Endothelial cell of umbilical vein (primary cell): ENCODE data around the gene ZNF511. TPM values are rescaled to one million over a fixed set of nuclear protein-coding genes. Genes with fewer than 3 reads are reported as not detected.

Experiments
- BruUV-seq: library from RNA; stranded (reverse); fragments of 400-500 nt; replicated peaks from 2 replicates; lab custom pipeline; 2021; lab: Mats Ljungman, UMichigan
- CTCF ChIA-PET: fragments of 300-600, 350-600 bp; sonication (Branson Sonifier 250); formaldehyde crosslinking; loops from one replicate; lab custom pipeline; 2021; ENCODE audit warnings: antibody characterized with exemption, inconsistent platforms; lab: Charles Lee
- POLR2A ChIA-PET: fragments of 300-600, 350-600 bp; sonication (Branson Sonifier 250); formaldehyde crosslinking; loops from one replicate; lab custom pipeline; 2021; ENCODE audit warnings: antibody characterized with exemption, inconsistent platforms; lab: Charles Lee
- DNase-seq: peaks from one replicate; pipeline ENCODE4 v3.0.0-alpha.2; 2011; ENCODE audit warnings: low read depth, low spot score
- FAIRE-seq: peaks from 2 replicates; lab custom pipeline; 2011; peaks lifted over from hg19 to GRCh38; lab: Jason Lieb, UNC
- H2AFZ ChIP-seq: 2 replicates; pipeline ENCODE4 v1.6.0; 2012; ENCODE audit warnings: low read depth, low read length, control low read depth, inconsistent platforms
- H3K27ac ChIP-seq: 2 replicates; pipeline ENCODE4 v1.5.1; 2011; ENCODE audit warnings: low read depth, mild to moderate bottlenecking, control low read depth, low read length, moderate library complexity; ENCODE audit not compliant: insufficient read depth
- H3K27me3 ChIP-seq, 2 experiments: 2 replicates each; pipeline versions ENCODE4 v1.6.0 to v1.6.1; 2011; ENCODE audit warnings: low read length in 2 of 2, mixed read lengths in 1 of 2; ENCODE audit not compliant: control insufficient read depth in 2 of 2, insufficient read depth in 2 of 2
- H3K36me3 ChIP-seq, 2 experiments: 2 replicates in 1 of 2; 3 replicates in 1 of 2; pipeline ENCODE4 v1.5.1; 2011; ENCODE audit warnings: low read length in 2 of 2, mild to moderate bottlenecking in 1 of 2, moderate library complexity in 1 of 2; ENCODE audit not compliant: control insufficient read depth in 2 of 2, insufficient read depth in 2 of 2; ENCODE audit errors: extremely low read depth in 1 of 2
- H3K4me1 ChIP-seq: 3 replicates; pipeline ENCODE4 v1.5.1; 2011; ENCODE audit warnings: mild to moderate bottlenecking, low read length; ENCODE audit not compliant: control insufficient read depth, insufficient read depth; ENCODE audit errors: extremely low read depth
- H3K4me2 ChIP-seq: 2 replicates; pipeline ENCODE4 v1.6.1; 2011; ENCODE audit warnings: low read length, control low read depth, mixed read lengths; ENCODE audit not compliant: insufficient read depth
- H3K4me3 ChIP-seq, 3 experiments: fragments of 200-600 bp in 1 of 3; sonication (generic), shearing (Covaris generic) in 1 of 3; replicated peaks in 1 of 3; 2 replicates each; pipeline ENCODE4 v1.5.1; 2011 to 2016; ENCODE audit warnings: control low read depth in 3 of 3, low read length in 3 of 3, mild to moderate bottlenecking in 2 of 3, inconsistent platforms in 1 of 3, low read depth in 1 of 3, moderate library complexity in 1 of 3; ENCODE audit not compliant: insufficient read depth in 1 of 3
- H3K79me2 ChIP-seq: 2 replicates; pipeline ENCODE4 v1.6.0; 2012; ENCODE audit warnings: low read length, inconsistent platforms; ENCODE audit not compliant: control insufficient read depth, insufficient read depth
- H3K9ac ChIP-seq: replicated peaks from 2 replicates; pipeline ENCODE3; 2011; ENCODE audit warnings: low read length, control low read depth; ENCODE audit not compliant: insufficient read depth; ENCODE audit errors: extremely low read depth
- H3K9me1 ChIP-seq: replicated peaks from 3 replicates; pipeline ENCODE4 v1.6.0; 2011; ENCODE audit warnings: mild to moderate bottlenecking, low read length; ENCODE audit not compliant: control insufficient read depth, insufficient read depth; ENCODE audit errors: extremely low read depth
- H3K9me3 ChIP-seq: replicated peaks from 2 replicates; pipeline ENCODE4 v1.5.1; 2012; ENCODE audit warnings: low read length, inconsistent platforms; ENCODE audit not compliant: control insufficient read depth, insufficient read depth
- H4K20me1 ChIP-seq: replicated peaks from 2 replicates; pipeline ENCODE3; 2011; ENCODE audit warnings: mild to moderate bottlenecking, low read length; ENCODE audit not compliant: control insufficient read depth, insufficient read depth; ENCODE audit errors: extremely low read depth
- CTCF ChIP-seq, 2 donors: IDR thresholded peaks; 1 replicate in 1 of 2; 2 replicates in 1 of 2; pipeline ENCODE4 v1.5.1; 2011; ENCODE audit warnings: low read length in 2 of 2, mild to moderate bottlenecking in 2 of 2, moderate library complexity in 2 of 2, control low read depth in 1 of 2, inconsistent platforms in 1 of 2, low read depth in 1 of 2; ENCODE audit not compliant: insufficient read depth in 1 of 2; ENCODE audit errors: extremely low read depth in 1 of 2
- EZH2 ChIP-seq: IDR thresholded peaks from 2 replicates; pipeline ENCODE4 v1.6.1; 2012; ENCODE audit warnings: borderline replicate concordance, low read depth, mild to moderate bottlenecking, moderate library complexity, low read length, inconsistent platforms; ENCODE audit not compliant: severe bottlenecking
- FOS ChIP-seq: IDR thresholded peaks from 2 replicates; pipeline ENCODE4 v1.6.1; 2011; ENCODE audit warnings: mild to moderate bottlenecking, low read length, moderate library complexity, borderline replicate concordance; ENCODE audit not compliant: insufficient read depth
- GATA2 ChIP-seq: IDR thresholded peaks from 2 replicates; pipeline ENCODE4 v1.7.0; 2011; ENCODE audit warnings: low read depth, mild to moderate bottlenecking, moderate library complexity, mixed read lengths, low read length; ENCODE audit not compliant: insufficient read length, insufficient read depth
- JUN ChIP-seq: IDR thresholded peaks from 2 replicates; pipeline ENCODE4 v1.6.1; 2011; ENCODE audit warnings: borderline replicate concordance, low read depth; ENCODE audit not compliant: insufficient read length, insufficient read depth
- MAX ChIP-seq: IDR thresholded peaks from 2 replicates; pipeline ENCODE4 v1.6.1; 2011; ENCODE audit not compliant: insufficient read depth, insufficient read length
- MYC ChIP-seq: IDR thresholded peaks from one replicate; pipeline ENCODE4 v1.6.1; 2011; ENCODE audit warnings: mild to moderate bottlenecking, low read depth, low read length
- POLR2A ChIP-seq: IDR thresholded peaks from 2 replicates; pipeline ENCODE4 v1.6.1; 2012; ENCODE audit warnings: low read depth, mild to moderate bottlenecking, control low read depth, low read length
- POLR2AphosphoS5 ChIP-seq: IDR thresholded peaks from 2 replicates; pipeline ENCODE4 v1.6.1; 2012; ENCODE audit warnings: low read depth, mild to moderate bottlenecking, control low read depth, low read length, moderate library complexity; ENCODE audit not compliant: insufficient read depth
- dilution Hi-C: fragments of 300-500 bp; cut with MboI; formaldehyde crosslinking; loops from one replicate; pipeline ENCODE4 v1.15.0; 2019; ENCODE audit warnings: low sequenced_read_pairs; ENCODE audit not compliant: extremely low pct_ligation_motif_present
- intact Hi-C: fragments of 100-400 bp; cut with micrococcal nuclease; formaldehyde crosslinking; loops from one replicate; pipeline ENCODE4 v1.10.0; 2022
- polyA plus RNA-seq, 4 experiments: library from polyadenylated mRNA; depleted of rRNA in 3 of 4; stranded (reverse) in 3 of 4; unstranded in 1 of 4; fragments of >200 nt; gene quantifications; 2 replicates each; pipeline versions ENCODE4 v1.2.1 to v1.2.3, GENCODE V29; 2011 to 2012; ENCODE audit warnings: missing spikeins in 1 of 4
- total RNA-seq: library from RNA; stranded (reverse); gene quantifications from 2 replicates; pipeline ENCODE4 v1.2.3, GENCODE V29; 2021

The ZNF511 gene
- total and polyA plus RNA-seq, 2 donors (not counting 3 experiments of a cell fraction or from before 2014, with no cell fraction given): 25.6 to 37.9 TPM

DNA sequence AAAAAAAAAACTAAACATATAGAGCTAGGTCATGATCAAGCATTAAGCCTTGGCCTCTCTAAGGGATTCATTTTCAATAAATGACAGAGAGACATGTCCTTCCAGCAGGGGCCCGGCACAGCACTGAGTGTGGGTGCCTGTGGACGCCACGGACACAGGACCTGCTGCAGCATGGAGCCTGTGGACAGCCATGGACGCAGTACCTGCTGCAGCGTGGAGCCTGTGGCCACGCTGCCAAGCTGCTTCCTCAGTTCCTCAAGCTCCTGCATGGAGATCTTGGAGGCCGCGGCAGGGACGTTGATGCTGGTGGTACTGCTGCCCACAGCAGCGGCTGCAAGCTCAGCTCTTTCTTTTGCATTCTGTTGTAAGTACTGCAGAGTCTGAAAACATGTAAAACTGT lies 9.5 kb upstream of the ZNF511 start:
- Histone ChIP-seq H3K4me3 (no peak overlapping the region), H3K4me1 (no peaks in the 10 kb centered on the region), H3K9ac (no peak overlapping the region), H4K20me1 (no peaks in the 10 kb centered on the region), H3K27me3 (no peaks in the 10 kb centered on the region), H3K79me2 (peaks cover 13% of the 10 kb centered on the region), H3K36me3 (peaks cover 6 to 45% of the 10 kb centered on the region in 2 experiments), H3K27ac (no peak overlapping the region), H3K9me1 (no peaks in the 10 kb centered on the region), H3K9me3 (no peaks in the 10 kb centered on the region), H2AFZ (no peak overlapping the region), H3K4me2 (no peak overlapping the region)
- CTCF ChIA-PET: interaction anchor here (0.9 kb wide), 1 partner anchor 9 kb away, joined by 4 read pairs; no protein-coding TSS in a partner anchor
- intact Hi-C loops: no loop called here
- DNase-seq (no peak), FAIRE-seq (no peak)
- TF ChIP-seq MAX: no peak
- no peak for TF ChIP-seq GATA2
- TF ChIP-seq POLR2A: no peak
- no peak for TF ChIP-seq FOS
- no peak for TF ChIP-seq POLR2AphosphoS5
- TF ChIP-seq EZH2: no peak
- no peak for TF ChIP-seq MYC
- no peak for TF ChIP-seq JUN
- TF ChIP-seq CTCF (IDR thresholded peaks at IDR 0.05; ENCODE audit: extremely low read depth in 1 of 2, insufficient read depth in 1 of 2, low read depth in 1 of 2, low read length in 2 of 2): no peak
- POLR2A ChIA-PET: no interaction called here
- no TSS peak for BruUV-seq
- dilution Hi-C loops: no loop called here
